ENCODE measurements around the gene TGM3. TPM values are rescaled to one million over a fixed set of nuclear protein-coding genes. Genes with fewer than 3 reads are reported as not detected.

Gene TGM3
- total RNA-seq, 1 experiment from 2014 or later: not detected

DNA sequence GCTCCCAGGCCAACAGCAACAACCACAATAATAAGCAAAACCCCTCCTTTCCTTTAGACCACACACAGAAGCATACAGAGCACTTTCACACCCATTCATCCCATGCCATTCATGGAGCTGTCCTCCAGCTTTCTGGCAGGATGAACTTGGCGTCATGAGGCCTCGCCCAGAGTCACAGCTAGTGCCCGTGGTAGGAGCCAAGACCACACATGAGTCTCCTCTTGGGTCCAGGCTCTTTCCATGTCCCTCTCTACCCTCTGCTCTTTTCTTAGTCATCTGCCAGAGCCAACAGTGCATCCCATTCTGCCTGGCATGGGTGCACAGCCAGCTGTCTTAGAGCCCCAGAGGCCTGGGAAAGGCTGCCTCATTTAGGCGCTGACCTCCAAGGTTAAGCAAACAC is 1.8 kb upstream of the TGM3 start:
- Histone ChIP-seq H3K9me3 (ENCODE audit: control insufficient read depth in 1 of 2, insufficient read depth in 1 of 2, low read depth in 1 of 2, low read length in 2 of 2) (no peaks in the 10 kb centered on the region), H3K4me2 (ENCODE audit: low read length) (no peak overlapping the region), H3K79me2 (ENCODE audit: insufficient read depth, low read length) (no peaks in the 10 kb centered on the region), H3K4me3 (replicated peaks in 1 of 2; ENCODE audit: low read depth in 1 of 2, low read length in 2 of 2) (no peak overlapping the region), H3K36me3 (ENCODE audit: control insufficient read depth in 1 of 2, insufficient read depth in 2 of 2, low read length in 2 of 2) (no peaks in the 10 kb centered on the region), H4K20me1 (ENCODE audit: insufficient read depth) (no peaks in the 10 kb centered on the region), H2AFZ (ENCODE audit: low read depth, low read length, poor library complexity, severe bottlenecking) (no peak overlapping the region), H3K9ac (ENCODE audit: low read length) (no peak overlapping the region), H3K27ac (ENCODE audit: low read depth, low read length) (no peak overlapping the region), H3K9me2 (ENCODE audit: insufficient read depth) (no peaks in the 10 kb centered on the region), H3K27me3 (ENCODE audit: insufficient read depth, low read length) (no peaks in the 10 kb centered on the region), H3K4me1 (ENCODE audit: control insufficient read depth in 1 of 2, insufficient read depth in 2 of 2, low read length in 2 of 2) (no peaks in the 10 kb centered on the region)
- ChIA-PET RAD21 (ENCODE audit: low non-redundant PET in 1 of 2, low total read pairs in 2 of 2, uncharacterized antibody in 2 of 2, unreplicated experiment in 2 of 2) (no interaction called here), CTCF (no interaction called here), POLR2A (no interaction called here)
- intact Hi-C loops (cut with micrococcal nuclease): no loop called here
- DNase-seq (ENCODE audit: low read depth, low spot score) (no peak), ATAC-seq (no peak)
- BruUV-seq (replicated peaks): no TSS peak
- TF ChIP-seq POLR2A (IDR thresholded peaks at IDR 0.05; ENCODE audit: borderline replicate concordance, extremely low read depth, insufficient read depth, insufficient read length): no peak

DNA sequence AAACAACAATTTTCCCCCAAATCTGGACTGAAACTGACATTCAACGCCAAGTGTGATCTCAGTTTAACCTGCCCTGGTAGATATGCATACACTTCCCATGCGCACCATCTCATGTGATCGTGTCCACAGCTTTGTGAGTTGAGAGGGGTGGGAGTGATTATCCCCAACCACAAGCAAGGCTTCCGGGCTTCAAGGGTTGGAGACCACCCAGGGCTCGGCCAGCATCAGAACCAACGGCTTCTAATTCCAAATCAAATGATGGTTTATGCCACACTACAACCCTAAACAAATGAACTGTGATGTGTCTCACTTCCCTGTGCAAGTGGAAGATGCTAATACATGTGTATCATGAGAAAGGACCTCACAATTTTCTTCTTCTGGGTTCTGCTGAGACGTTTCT is 515 bp upstream of the TGM3 start:
- peaks cover 0 to under 1% of the 10 kb centered on the region in 2 experiments; a peak in 1 of 4 replicates for H3K4me1 ChIP-seq (ENCODE audit: control insufficient read depth in 1 of 2, insufficient read depth in 2 of 2, low read length in 2 of 2)
- ATAC-seq (no peak), DNase-seq (ENCODE audit: low read depth, low spot score) (no peak)
- H3K9me2 ChIP-seq (ENCODE audit: insufficient read depth): no peaks in the 10 kb centered on the region
- no peak overlapping the region for H3K4me2 ChIP-seq (ENCODE audit: low read length)
- no peaks in the 10 kb centered on the region for H4K20me1 ChIP-seq (ENCODE audit: insufficient read depth)
- no peaks in the 10 kb centered on the region for H3K36me3 ChIP-seq (ENCODE audit: control insufficient read depth in 1 of 2, insufficient read depth in 2 of 2, low read length in 2 of 2)
- TF ChIP-seq EGR1 (IDR thresholded peaks at IDR 0.05; ENCODE audit: low read depth) (no peak), SP1 (IDR thresholded peaks at IDR 0.05; ENCODE audit: low read depth) (no peak), SIN3A (IDR thresholded peaks at IDR 0.05; ENCODE audit: low read depth) (no peak)
- no peaks in the 10 kb centered on the region for H3K9me3 ChIP-seq (ENCODE audit: control insufficient read depth in 1 of 2, insufficient read depth in 1 of 2, low read depth in 1 of 2, low read length in 2 of 2)
- no peaks in the 10 kb centered on the region for H3K27me3 ChIP-seq (ENCODE audit: insufficient read depth, low read length)
- H3K27ac ChIP-seq (ENCODE audit: low read depth, low read length): no peak overlapping the region
- H3K4me3 ChIP-seq (replicated peaks in 1 of 2; ENCODE audit: low read depth in 1 of 2, low read length in 2 of 2): no peak overlapping the region
- ChIA-PET POLR2A (no interaction called here), CTCF (no interaction called here), RAD21 (ENCODE audit: low non-redundant PET in 1 of 2, low total read pairs in 2 of 2, uncharacterized antibody in 2 of 2, unreplicated experiment in 2 of 2) (no interaction called here)
- no peak overlapping the region for H2AFZ ChIP-seq (ENCODE audit: low read depth, low read length, poor library complexity, severe bottlenecking)
- no peaks in the 10 kb centered on the region for H3K79me2 ChIP-seq (ENCODE audit: insufficient read depth, low read length)
- BruUV-seq (replicated peaks): no TSS peak
- intact Hi-C loops (cut with micrococcal nuclease): no loop called here
- H3K9ac ChIP-seq (ENCODE audit: low read length): no peak overlapping the region

All from HCT116 (cell line).